A673 (cell line): Measurements from ENCODE around the gene TRDN. TPM values are rescaled to one million over a fixed set of nuclear protein-coding genes. Genes with fewer than 3 reads are reported as not detected.
A peak's percentile ranks its signal among the peaks of the same experiment; 100 is the strongest.

Source experiments
- BruUV-seq: library from RNA; stranded (reverse); fragments of 400-500 nt; replicated peaks from 2 replicates; lab custom pipeline; 2021; lab: Mats Ljungman, UMichigan
- CTCF ChIA-PET: fragments of 300-600 bp; sonication (Branson Sonifier 250); formaldehyde crosslinking; loops from one replicate; lab custom pipeline; 2022; ENCODE audit warnings: antibody characterized with exemption; lab: Charles Lee
- POLR2A ChIA-PET: fragments of 300-600 bp; sonication (Branson Sonifier 250); formaldehyde crosslinking; loops from one replicate; lab custom pipeline; 2022; ENCODE audit warnings: antibody characterized with exemption; ENCODE audit not compliant: low non-redundant PET; lab: Charles Lee
- DNase-seq: peaks from one replicate; pipeline ENCODE4 v3.0.0-alpha.2; 2015; ENCODE audit warnings: low spot score
- H3K27ac ChIP-seq: fragments of 200-600 bp; sonication (generic); 2 replicates; pipeline ENCODE4 v1.5.1; 2016; ENCODE audit warnings: mixed run types, low read depth, mild to moderate bottlenecking, mixed read lengths, antibody characterized with exemption, low read length; ENCODE audit not compliant: poor library complexity, severe bottlenecking
- H3K27me3 ChIP-seq: fragments of 200-600 bp; sonication (generic); replicated peaks from 2 replicates; pipeline ENCODE4 v1.6.1; 2017; ENCODE audit warnings: mixed run types, low read depth, mild to moderate bottlenecking, mixed read lengths, antibody characterized with exemption, low read length; ENCODE audit not compliant: insufficient read depth, poor library complexity
- H3K36me3 ChIP-seq: fragments of 200-600 bp; sonication (generic); 2 replicates; pipeline ENCODE4 v1.6.1; 2016; ENCODE audit warnings: mixed run types, mild to moderate bottlenecking, mixed read lengths, antibody characterized with exemption, low read length; ENCODE audit not compliant: insufficient read depth, poor library complexity, severe bottlenecking
- H3K4me1 ChIP-seq: fragments of 200-600 bp; sonication (generic); 2 replicates; pipeline ENCODE4 v1.6.1; 2017; ENCODE audit warnings: mixed run types, mild to moderate bottlenecking, mixed read lengths, antibody characterized with exemption, low read length; ENCODE audit not compliant: insufficient read depth, poor library complexity, severe bottlenecking
- H3K4me3 ChIP-seq: fragments of 200-600 bp; sonication (generic); 2 replicates; pipeline ENCODE4 v1.5.1; 2016; ENCODE audit warnings: low read depth, mixed run types, mild to moderate bottlenecking, mixed read lengths, low read length; ENCODE audit not compliant: poor library complexity, severe bottlenecking
- H3K9me3 ChIP-seq: fragments of 200-600 bp; sonication (generic); 2 replicates; pipeline ENCODE4 v1.6.1; 2016; ENCODE audit warnings: mixed run types, low read depth, mild to moderate bottlenecking, mixed read lengths, antibody characterized with exemption, low read length; ENCODE audit not compliant: poor library complexity, severe bottlenecking
- EZH2 ChIP-seq: fragments of 200-600 bp; sonication (generic); IDR thresholded peaks from 2 replicates; pipeline ENCODE4 v1.6.1; 2017; ENCODE audit warnings: borderline replicate concordance, low read depth, mild to moderate bottlenecking, mixed read lengths, antibody characterized with exemption, low read length; ENCODE audit not compliant: poor library complexity, severe bottlenecking
- intact Hi-C: fragments of 100-400 bp; cut with micrococcal nuclease; formaldehyde crosslinking; loops from one replicate; pipeline ENCODE4 v1.10.0; 2022; ENCODE audit not compliant: unreplicated experiment
- total RNA-seq: library from RNA; stranded (reverse); gene quantifications from 2 replicates; pipeline ENCODE4 v1.2.3, GENCODE V29; 2021
- TF ChIP-seq, protein P1 (sequence below): fragments of 300-800, 200-600 bp; sonication (generic); conservative IDR thresholded peaks from 2 replicates; pipeline ENCODE4 v1.5.1; 2017; ENCODE audit warnings: low read depth, mild to moderate bottlenecking, antibody characterized with exemption, low read length, moderate library complexity, mixed read lengths

TRDN gene
- total RNA-seq, 1 experiment from 2014 or later = 3.8 TPM

DNA sequence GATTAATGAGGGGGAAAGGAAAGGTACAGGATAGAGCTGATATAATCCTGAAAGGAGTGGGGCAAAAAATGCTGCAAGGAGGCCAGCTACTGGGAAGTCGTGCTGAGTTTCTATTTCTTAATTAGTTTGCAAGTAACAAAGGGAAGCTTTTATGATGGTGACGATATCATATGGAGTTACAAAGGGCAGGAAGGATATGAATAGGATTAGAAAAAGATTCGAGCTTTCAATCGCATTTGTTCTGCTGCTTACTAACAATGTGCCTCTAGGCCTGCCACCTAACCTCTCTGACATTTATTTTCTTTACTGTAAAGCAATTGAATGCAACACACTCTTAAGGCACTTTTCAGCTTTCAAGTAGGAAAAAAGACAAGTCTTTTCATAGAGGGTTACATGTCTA is 421.5 kb downstream of the TRDN start:
- intact Hi-C loops = loop anchor here (1.0 to 10.0 kb wide), 7 partner anchors 8 to 1564 kb away; partner anchors contain the start of gene CLVS2
- no peak for TF ChIP-seq EZH2
- TF ChIP-seq, protein P1, sequence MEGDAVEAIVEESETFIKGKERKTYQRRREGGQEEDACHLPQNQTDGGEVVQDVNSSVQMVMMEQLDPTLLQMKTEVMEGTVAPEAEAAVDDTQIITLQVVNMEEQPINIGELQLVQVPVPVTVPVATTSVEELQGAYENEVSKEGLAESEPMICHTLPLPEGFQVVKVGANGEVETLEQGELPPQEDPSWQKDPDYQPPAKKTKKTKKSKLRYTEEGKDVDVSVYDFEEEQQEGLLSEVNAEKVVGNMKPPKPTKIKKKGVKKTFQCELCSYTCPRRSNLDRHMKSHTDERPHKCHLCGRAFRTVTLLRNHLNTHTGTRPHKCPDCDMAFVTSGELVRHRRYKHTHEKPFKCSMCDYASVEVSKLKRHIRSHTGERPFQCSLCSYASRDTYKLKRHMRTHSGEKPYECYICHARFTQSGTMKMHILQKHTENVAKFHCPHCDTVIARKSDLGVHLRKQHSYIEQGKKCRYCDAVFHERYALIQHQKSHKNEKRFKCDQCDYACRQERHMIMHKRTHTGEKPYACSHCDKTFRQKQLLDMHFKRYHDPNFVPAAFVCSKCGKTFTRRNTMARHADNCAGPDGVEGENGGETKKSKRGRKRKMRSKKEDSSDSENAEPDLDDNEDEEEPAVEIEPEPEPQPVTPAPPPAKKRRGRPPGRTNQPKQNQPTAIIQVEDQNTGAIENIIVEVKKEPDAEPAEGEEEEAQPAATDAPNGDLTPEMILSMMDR = no peak
- POLR2A ChIA-PET = interaction anchor here (2.4 kb wide), 1 partner anchor 8 kb away, joined by 14 read pairs; no protein-coding TSS in a partner anchor

DNA sequence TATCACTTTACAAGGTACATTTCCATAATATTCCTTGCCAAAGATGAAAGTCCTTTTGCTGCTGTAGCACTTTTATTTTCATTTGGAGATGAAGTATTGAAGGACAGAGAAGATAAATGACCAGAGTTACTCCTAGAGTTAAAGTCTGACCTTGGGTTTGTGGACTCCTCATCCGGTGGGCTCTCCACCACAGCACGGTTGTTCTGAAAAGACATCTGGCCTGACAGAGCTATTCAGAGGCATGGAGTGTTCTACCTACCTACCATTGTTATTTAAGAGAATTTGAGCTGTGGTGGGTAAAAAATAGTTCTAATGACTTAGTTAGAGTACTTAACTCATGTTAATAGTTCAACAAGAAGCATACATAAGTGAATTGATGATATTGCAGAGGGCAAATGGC is 422.3 kb downstream of the TRDN start:
- TF ChIP-seq, protein P1 = no peak
- TF ChIP-seq EZH2 = no peak
- no TSS peak for BruUV-seq
- ChIA-PET POLR2A (interaction anchor here (0.7 to 2.4 kb wide), 2 partner anchors 9 to 277 kb away, joined by 3 to 14 read pairs; no protein-coding TSS in a partner anchor), CTCF (interaction anchor here (0.8 kb wide), 1 partner anchor 166 kb away, joined by 6 read pairs; no protein-coding TSS in a partner anchor)
- Histone ChIP-seq H3K36me3 (peaks cover 36% of the 10 kb centered on the region), H3K9me3 (peaks cover 14% of the 10 kb centered on the region), H3K27me3 (no peaks in the 10 kb centered on the region), H3K4me3 (no peak overlapping the region), H3K4me1 (peaks cover 62% of the 10 kb centered on the region), H3K27ac (peak overlapping the region; percentile 99)
- DNase-seq = peak; percentile 52
- intact Hi-C loops = loop anchor here (2.0 to 10.0 kb wide), 5 partner anchors 130 to 1564 kb away; partner anchors contain the start of gene CLVS2

More for the DNA sequence above, 421.5 kb downstream of the TRDN start:
- BruUV-seq = no TSS peak
- DNase-seq = peak; percentile 98
- H3K27me3 ChIP-seq = no peaks in the 10 kb centered on the region
- CTCF ChIA-PET = interaction anchor here (0.7 to 0.8 kb wide), 3 partner anchors 45 to 346 kb away, joined by 3 to 6 read pairs (median 3); no protein-coding TSS in a partner anchor
- peak overlapping the region; percentile 99 for H3K27ac ChIP-seq
- H3K4me3 ChIP-seq = no peak overlapping the region
- H3K36me3 ChIP-seq = peaks cover 36% of the 10 kb centered on the region
- peaks cover 67% of the 10 kb centered on the region for H3K4me1 ChIP-seq
- H3K9me3 ChIP-seq = peaks cover 14% of the 10 kb centered on the region

DNA sequence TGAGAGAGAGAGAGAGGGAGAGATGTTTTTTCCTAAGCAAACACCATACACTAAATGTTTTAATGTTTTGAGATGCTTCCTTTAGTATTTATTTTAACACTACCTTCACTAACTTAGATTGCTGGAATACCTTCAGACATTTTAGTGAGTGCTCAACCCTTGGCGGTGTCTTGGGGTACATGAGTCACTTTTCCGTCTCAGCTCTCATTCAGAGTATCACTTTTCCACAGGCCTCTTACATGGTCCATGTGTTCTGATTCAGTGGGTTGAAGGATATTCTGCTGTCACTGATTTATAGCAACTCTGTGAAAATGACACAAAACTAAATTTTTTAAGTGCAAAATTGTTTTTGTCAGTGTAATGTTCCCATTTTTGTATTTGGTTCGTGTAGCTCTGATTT is 422.8 kb downstream of the TRDN start:
- H3K4me3 ChIP-seq = no peak overlapping the region
- TF ChIP-seq EZH2 = no peak
- TF ChIP-seq, protein P1 = no peak
- ChIA-PET POLR2A (interaction anchor here (2.4 kb wide), 1 partner anchor 10 kb away, joined by 14 read pairs; no protein-coding TSS in a partner anchor), CTCF (no interaction called here)
- peaks cover 14% of the 10 kb centered on the region for H3K9me3 ChIP-seq
- BruUV-seq = no TSS peak
- H3K4me1 ChIP-seq = peaks cover 62% of the 10 kb centered on the region
- intact Hi-C loops = loop anchor here (2.0 to 10.0 kb wide), 5 partner anchors 129 to 1565 kb away; partner anchors contain the start of gene CLVS2
- no peaks in the 10 kb centered on the region for H3K27me3 ChIP-seq
- H3K36me3 ChIP-seq = peaks cover 34% of the 10 kb centered on the region
- peak overlapping the region; percentile 99 for H3K27ac ChIP-seq
- DNase-seq = peak; percentile 52
